SH-SY5Y (cell line): ENCODE measurements around the gene TPX2.

Experiments used
- GATA2 ChIP-seq: IDR thresholded peaks from 2 replicates; pipeline ENCODE4 v1.6.1; 2011; ENCODE audit warnings: mild to moderate bottlenecking, low read depth, low read length
- GATA3 ChIP-seq: IDR thresholded peaks from 2 replicates; pipeline ENCODE4 v1.6.1; 2011; ENCODE audit warnings: low read depth, mild to moderate bottlenecking, low read length, moderate library complexity

TPX2 gene

GRCh38 chr20:31797364-31797763, 58.3 kb downstream of the TPX2 start:
- TF ChIP-seq GATA2, result no peak
- no peak for TF ChIP-seq GATA3

- no peak for TF ChIP-seq GATA2
- no peak for TF ChIP-seq GATA3
These were observed 62.4 kb downstream of the TPX2 start for GRCh38 chr20:31801508-31801907.

GRCh38 chr20:31803552-31804291, 64.6 kb downstream of the TPX2 start:
- TF ChIP-seq GATA3, result peak; percentile 90
- TF ChIP-seq GATA2, result peak; percentile 84

GRCh38 chr20:31806564-31807355, 67.7 kb downstream of the TPX2 start:
- TF ChIP-seq GATA3, result no peak
- no peak for TF ChIP-seq GATA2

GRCh38 chr20:31808481-31808880, 69.4 kb downstream of the TPX2 start:
- TF ChIP-seq GATA2 (no peak), GATA3 (no peak)

- TF ChIP-seq GATA2 (no peak), GATA3 (no peak)
These were observed 70.6 kb downstream of the TPX2 start for GRCh38 chr20:31809661-31810060.

GRCh38 chr20:31811198-31811597, 72.1 kb downstream of the TPX2 start:
- TF ChIP-seq GATA3, result no peak
- no peak for TF ChIP-seq GATA2

- no peak for TF ChIP-seq GATA3
- TF ChIP-seq GATA2, result no peak
These were observed 73.0 kb downstream of the TPX2 start for GRCh38 chr20:31811796-31812728.

GRCh38 chr20:31813611-31814010, 74.5 kb downstream of the TPX2 start:
- no peak for TF ChIP-seq GATA2
- TF ChIP-seq GATA3, result no peak

- TF ChIP-seq GATA3 (no peak), GATA2 (no peak)
These were observed 76.5 kb downstream of the TPX2 start for GRCh38 chr20:31815408-31816188.

- TF ChIP-seq GATA2 (no peak), GATA3 (no peak)
These were observed 77.1 kb downstream of the TPX2 start for GRCh38 chr20:31816221-31816620.

- TF ChIP-seq GATA2, result no peak
- no peak for TF ChIP-seq GATA3
These were observed 78.4 kb downstream of the TPX2 start for GRCh38 chr20:31817461-31817860.

- TF ChIP-seq GATA2 (no peak), GATA3 (no peak)
These were observed 79.4 kb downstream of the TPX2 start for GRCh38 chr20:31818376-31818908.
